IPS-NIHi7 (cell line): ENCODE data around the gene PRSS2.
"Not testable (repeated sequence)": the region's sequence is repeated elsewhere in the genome, so short reads cannot be mapped to it uniquely, and the experiment has no call there.

Experiments used
- DNase-seq: peaks from one replicate; pipeline ENCODE4 v3.0.0; 2012; ENCODE audit warnings: mixed read lengths; ENCODE audit errors: extremely low spot score

PRSS2 gene

DNA sequence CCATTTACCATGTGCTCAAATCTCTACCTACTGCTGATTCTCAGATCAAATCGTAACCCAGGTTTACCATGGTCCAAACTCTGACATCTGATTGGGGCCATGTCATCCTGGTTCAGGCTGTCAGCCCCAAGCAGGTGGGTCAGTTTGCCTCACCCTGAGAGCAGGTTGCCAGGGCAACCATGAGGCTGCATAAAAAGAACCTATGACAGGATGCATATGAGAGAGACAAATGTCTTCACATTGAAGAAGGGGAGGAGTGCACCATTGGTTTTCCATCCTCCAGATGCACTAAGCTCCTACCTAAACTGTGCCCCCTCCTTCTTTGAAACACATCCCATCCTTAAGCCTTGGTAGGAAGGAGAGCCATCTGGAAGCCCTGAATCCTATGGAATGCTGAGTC, 11.3 kb upstream of the PRSS2 start:
- DNase-seq, result no peak

DNA sequence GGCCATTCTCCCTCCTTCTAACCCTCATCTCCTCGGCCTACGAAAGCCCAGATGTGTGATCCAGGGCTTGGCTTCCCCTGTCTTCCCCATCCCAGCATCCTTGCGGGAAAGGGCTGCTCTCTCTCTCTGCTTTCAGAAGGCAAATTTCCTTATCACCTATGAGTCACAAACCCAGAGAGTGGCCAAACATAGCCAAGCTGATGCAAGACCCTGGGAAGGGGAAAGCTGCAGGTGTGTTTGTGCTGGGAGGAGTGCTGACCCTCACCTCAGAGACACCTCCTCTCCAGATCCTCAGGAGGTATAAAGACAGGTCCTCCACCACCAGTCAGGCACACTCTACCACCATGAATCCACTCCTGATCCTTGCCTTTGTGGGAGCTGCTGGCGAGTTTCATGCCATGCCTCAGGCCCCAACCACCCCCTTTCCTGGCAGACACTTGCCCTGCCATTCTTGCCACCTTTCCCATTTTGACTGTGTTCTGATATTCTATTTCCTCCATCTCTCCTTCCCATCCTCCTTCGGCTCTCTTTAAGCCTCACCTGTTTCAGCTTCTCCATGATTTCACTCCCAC, 10.6 kb upstream of the PRSS2 start:
- DNase-seq, result no peak

DNA sequence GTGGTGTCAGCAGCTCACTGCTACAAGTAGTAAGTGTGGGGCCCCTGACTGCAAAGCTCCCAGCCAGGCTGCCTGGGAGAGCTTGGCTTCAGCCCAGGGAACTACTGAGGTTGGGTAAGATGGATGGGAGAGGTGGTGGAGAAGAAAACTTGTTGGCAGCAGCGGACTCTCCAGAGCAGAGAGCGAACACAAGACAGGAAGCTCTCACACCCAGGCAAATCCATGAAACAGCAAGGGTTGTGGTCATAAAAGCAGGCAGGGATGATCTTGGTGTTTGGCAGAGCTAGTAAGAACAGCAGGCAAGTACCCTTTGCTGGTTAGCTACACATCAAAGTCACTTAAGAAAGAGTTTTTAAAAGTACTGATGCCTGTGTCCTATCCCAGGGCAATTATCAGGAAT, 9.2 kb upstream of the PRSS2 start:
- DNase-seq, result not testable (repeated sequence)

DNA sequence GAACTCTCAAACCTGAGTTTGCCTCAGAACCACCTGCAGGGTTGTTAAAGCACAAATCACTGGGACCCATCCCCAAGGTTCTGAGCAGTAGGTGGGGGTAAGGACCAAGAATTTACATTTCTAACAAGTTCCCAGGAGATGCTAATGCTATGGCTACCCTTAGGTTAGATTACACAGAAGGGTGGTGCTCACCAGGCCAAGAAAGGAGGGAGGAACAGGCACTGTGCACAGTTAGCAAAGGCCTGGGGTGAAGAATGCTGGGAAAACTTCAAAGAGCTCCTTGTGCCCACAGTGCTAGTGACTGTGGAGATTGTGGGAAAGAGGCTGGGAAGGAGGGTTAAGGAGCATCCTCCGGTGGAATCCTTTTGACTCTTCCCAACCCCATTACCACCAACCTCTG, 8.7 kb upstream of the PRSS2 start:
- DNase-seq, result no peak

DNA sequence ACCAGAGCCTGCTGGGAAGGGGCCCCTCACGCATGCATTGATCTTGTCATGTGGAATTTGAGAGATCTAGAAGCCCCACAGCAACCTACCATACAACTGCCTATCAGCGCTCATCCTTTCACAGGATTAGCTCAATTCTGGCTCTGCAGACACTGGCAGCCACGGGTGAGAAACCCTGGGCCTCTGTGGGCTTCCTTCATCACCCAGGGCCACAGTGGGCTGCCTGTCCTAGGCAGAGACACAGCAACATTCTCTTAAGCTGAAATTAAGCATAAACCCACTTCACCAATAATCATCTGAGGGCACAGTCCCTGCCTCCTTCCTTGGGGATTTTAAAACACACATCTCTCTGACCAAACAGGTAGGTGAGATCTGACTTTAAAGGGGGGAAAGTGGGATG, 3.3 kb upstream of the PRSS2 start:
- no peak for DNase-seq

DNA sequence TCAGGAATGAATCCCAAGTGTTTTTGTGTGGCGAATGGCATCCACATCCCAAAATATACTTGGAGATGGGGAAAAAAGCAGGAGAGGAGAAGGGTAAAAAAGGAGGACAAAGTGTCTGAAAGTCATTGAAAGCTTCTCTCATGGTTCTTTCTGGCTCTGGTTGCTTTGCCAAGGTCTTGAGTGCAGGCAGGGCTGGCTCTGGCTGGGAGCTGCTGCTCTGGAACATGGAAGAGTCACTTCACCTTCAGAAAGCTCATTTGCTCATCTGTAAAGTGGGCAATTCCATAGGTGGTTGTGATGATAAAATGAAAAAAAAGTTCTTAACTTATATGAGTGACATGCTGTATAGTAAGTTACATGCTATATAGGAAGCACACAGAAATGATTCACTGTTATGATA, 2.9 kb upstream of the PRSS2 start:
- DNase-seq, result no peak

DNA sequence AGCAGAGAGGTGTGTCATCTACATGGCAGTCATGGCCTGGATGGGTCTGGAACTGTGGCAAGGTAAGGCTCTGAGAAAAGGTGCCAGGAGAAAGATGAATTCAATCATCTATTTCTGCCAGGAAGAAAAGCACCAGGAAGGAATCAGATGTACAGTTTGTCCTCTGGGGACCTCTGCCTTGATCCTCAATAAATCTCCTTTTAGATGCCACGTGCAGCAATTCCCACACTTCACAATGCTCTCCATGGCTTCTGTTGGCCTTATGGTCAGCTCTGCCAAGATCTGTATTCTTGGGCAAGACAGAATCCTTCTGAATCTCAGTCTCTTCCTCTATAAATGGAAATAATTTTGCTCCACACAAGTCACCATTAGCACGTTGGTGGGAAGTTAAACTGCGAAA, 1.9 kb upstream of the PRSS2 start:
- not testable (repeated sequence) for DNase-seq

DNA sequence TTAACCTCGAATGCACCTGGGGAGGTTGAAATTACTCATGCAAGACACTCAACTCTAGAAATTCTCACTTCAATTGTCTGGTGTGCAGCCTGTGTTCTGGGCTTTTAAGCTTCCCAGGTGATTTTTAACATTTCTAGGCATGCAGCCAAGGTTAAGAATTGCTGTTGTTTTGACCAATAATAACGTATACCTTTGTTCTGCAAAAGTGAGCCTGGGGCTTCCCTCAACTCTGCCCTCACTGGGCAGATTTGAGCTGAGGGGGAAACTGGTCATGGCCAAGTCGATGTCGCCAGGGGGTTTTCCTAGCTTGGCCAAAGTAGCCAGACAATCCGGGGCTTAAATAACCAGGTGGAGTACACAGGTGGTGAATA, 568 bp downstream of the PRSS2 start:
- no peak for DNase-seq

DNA sequence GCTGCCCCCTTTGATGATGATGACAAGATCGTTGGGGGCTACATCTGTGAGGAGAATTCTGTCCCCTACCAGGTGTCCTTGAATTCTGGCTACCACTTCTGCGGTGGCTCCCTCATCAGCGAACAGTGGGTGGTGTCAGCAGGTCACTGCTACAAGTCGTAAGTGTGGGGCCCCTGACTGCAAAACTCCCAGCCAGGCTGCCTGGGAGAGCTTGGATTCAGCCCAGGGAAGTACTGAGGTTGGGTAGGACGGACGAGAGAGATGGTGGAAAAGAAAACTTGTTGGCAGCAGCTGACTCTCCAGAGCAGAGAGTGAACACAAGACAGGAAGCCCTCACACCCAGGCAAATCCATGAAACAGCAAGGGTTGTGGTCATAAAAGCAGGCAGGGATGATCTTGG, 1.3 kb downstream of the PRSS2 start:
- no peak for DNase-seq

DNA sequence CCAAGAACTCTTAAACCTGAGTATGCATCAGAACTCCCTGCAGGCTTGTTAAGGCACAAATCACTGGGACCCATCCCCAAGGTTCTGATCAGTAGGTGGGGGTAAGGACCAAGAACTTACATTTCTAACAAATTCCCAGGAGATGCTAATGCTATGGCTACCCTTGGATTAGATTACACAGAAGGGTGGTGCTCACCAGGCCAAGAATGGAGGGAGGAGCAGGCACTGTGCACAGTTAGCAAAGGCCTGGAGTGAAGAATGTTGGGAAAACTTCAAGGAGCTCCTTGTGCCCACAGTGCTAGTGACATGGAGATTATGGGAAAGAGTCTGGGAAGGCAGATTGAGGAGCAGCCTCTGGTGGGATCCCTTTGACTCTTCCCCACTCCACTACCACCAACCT, 1.9 kb downstream of the PRSS2 start:
- no peak for DNase-seq

DNA sequence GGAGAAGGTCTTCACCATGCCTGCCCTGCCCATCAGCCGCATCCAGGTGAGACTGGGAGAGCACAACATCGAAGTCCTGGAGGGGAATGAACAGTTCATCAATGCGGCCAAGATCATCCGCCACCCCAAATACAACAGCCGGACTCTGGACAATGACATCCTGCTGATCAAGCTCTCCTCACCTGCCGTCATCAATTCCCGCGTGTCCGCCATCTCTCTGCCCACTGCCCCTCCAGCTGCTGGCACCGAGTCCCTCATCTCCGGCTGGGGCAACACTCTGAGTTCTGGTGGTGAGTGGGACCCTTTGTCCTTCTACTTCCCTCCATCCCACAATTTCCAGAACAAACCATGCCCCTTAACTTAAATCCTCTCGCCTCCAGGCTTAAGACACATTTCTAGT, 2.5 kb downstream of the PRSS2 start:
- DNase-seq, result no peak

DNA sequence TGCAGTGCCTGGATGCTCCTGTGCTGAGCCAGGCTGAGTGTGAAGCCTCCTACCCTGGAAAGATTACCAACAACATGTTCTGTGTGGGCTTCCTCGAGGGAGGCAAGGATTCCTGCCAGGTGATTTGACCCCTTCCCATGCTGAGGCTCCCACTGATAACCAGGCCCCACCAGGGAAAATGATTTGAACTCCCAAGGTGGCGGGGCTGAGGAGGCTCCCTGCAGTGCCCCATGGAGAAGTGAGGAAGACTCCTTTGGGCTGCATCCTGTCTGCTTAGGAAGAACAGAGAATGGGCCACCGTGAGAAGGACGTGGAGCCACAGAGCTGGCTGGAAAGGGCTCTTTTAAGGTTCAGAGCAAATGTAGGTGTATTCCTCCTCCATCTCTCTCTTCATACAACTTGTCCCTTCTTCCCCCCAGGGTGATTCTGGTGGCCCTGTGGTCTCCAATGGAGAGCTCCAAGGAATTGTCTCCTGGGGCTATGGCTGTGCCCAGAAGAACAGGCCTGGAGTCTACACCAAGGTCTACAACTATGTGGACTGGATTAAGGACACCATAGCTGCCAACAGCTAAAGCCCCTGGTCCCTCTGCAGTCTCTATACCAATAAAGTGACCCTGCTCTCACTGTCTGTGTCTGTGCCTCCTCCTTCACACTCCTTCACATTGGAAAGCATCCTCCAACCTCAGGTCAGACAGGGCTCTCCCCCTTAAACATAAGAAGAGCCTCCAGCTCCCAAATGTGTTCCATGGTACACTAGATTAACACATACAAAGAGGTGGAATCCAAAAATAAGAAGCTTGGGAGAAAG, 3.4 kb downstream of the PRSS2 start:
- no peak for DNase-seq

DNA sequence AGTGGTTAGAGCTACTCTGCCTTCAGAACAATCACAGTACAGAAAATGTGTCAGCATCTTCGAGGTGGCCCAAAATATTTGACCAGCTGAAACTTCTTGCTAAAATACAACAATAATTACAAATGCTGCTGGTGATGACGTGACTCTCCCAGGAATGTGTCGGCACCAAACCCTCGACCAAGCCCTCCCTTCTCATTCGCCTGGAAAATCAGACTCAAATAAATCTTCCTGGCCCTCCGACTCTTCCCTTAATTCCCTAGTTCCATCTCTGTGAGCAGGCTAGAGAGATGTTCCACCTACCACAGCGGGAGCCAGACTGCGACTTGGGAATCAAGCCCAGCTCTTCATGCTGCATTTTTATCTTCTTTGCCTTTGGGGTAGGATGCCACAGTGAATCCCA, 4.1 kb downstream of the PRSS2 start:
- no peak for DNase-seq

DNA sequence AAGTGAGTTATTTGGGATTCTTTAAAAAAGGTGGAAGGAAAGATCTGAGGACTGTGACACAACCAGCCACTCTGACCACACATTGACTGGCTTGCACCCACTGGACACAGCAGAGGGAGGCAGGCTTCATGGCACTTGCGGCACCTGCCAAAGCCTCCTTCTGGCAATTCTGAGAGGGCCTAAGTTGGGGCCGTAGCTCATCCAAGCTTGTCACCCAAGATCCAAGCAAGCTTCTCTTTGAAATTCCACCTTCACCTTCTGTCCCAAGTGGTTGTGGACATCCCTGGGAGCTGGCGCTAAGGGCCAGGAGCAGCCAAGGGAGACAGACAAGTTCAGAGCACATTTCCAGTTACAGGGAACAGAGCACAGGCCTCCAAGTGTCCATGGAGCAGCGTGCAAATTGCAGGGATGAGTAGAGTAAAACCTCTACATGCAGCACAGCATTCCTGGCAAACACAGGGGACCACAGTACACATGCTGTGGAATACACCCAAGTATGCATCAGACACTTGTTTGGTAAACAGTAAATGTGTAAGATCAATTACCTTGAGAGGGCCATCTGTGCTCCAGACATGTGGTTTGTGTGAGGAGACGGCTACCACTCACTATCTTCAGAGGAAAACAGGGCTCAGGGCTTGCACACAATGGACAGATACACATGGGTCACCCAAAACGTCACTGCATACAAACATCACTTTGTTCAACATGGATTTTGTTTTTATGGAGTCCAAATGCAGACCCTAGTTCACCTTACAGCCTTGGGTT, 4.8 kb downstream of the PRSS2 start:
- DNase-seq, result not testable (repeated sequence)

DNA sequence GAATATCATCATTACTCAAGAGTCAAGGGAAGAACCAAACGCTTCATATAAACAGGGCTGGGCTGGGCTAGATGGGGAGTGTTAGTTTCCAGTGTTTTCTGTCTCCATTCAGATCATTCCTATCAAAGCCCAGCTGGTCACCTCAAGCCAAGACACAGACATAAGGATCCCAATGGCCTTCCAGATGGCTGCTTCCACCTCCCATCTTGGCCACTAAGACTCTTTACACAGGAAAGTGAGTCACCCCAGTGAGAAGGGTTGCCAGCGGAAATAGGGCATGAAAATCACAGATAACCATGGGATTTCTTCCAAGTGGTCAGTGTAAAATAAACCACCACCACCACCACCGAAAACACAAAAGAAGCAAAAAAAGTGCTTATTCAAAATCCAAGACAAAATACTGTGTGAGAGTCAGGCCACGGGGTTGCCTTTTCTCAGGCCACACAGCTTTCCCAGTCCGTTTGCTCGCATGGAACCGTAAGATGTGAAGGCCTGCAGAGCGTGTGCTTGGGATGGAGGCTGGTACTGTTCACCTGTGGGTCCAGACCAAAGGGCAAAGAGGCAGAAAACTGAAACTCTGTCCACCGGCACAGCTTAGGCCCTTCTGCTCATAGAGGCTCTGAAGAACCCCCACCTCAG, 5.6 kb downstream of the PRSS2 start:
- no peak for DNase-seq

DNA sequence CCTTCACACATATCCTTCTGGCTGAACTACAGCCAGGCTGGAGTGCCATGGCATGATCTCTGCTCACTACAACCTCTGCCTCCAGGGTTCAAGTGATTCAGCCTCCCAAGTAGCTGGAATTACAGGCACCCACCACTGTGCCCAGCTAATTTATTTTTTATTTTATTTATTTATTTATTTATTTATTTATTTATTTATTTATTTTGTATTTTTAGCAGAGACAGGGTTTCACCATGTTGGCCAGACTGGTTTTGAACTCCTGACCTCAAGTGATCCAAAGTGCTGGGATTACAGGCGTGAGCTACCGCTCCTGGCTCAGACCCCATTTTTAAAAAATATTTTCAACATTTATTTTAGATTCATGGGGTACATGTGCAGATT, 6.1 kb downstream of the PRSS2 start:
- not testable (repeated sequence) for DNase-seq

DNA sequence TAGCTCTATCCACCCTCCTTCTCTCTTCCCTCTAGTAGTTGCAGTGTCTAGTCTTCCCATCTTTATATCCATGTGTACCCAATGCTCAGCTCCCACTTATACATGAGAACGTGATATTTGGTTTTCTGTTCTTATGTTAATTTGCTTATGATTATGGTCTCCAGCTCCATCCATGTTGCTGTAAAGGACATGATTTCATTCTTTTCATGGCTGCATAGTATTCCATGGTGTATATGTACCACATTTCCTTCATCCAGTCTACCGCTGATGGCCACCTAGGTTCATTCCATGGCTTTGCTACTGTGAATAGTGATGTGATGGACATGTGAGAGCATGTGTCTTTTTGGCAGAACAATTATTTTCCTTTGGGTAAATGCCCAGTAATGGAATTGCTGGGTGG, 6.5 kb downstream of the PRSS2 start:
- DNase-seq, result no peak

DNA sequence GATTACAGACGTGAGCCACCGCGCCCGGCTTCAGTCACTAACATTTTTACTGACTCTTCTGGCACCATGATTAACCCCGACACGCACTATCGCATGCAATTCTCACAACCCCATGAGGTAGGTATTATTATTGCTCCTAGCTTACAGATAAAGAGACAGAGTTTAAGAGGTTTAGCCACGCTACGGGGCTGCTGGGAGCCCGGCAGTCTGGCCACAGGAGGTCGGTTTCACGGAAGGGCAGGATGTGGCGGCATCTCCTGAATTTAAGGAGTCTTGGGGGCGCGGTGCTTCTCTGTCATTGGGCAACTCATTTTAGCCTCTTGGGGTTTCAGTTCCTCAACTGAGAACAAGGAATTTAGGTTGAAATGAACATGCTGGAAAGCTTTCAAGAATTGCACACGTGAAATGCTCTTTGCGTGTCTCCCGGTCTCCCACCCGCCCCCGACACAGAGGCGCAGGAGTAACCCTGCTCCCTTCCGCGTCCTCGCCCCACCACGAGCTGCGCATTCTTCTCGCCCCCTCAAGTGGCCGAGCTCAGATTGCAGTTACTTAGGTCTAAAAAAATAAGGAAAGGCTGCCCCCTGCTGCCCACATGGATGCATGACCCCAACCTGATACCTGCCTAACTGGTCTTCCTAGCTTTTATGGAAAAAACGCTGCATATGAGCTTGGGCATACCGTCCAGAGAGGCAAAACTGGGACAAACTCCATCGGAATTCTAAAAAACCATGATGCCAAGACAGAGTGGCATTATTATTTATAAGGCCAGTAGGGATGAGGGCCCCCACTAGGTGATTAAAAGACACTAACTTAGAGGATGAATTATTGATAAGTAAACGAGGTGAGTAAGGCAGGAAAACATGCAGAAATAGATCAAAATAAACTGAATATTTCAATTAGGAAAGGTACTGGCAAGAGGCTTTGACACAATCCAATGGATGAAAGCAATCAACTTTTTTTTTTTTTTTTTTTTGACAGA, 12.4 kb downstream of the PRSS2 start:
- DNase-seq, result peak; percentile 87

DNA sequence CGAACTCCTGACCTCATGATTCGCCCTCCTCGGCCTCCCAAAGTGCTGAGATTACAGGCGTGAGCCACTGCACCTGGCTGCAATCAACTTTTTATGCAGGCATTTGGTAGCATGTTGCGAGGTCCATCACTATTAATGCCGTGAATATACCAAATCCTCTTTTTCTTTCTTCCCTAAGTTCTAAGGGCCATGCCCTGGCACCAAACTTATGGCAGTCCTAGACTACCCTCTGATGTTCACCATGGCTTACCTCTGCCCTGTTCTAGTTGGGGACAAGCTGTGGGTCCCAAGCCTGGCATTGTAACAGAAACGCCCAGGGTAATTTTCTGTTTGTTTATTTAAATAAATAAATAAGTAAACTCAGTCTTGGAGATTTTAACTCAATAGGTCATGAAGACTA, 13.3 kb downstream of the PRSS2 start:
- no peak for DNase-seq

DNA sequence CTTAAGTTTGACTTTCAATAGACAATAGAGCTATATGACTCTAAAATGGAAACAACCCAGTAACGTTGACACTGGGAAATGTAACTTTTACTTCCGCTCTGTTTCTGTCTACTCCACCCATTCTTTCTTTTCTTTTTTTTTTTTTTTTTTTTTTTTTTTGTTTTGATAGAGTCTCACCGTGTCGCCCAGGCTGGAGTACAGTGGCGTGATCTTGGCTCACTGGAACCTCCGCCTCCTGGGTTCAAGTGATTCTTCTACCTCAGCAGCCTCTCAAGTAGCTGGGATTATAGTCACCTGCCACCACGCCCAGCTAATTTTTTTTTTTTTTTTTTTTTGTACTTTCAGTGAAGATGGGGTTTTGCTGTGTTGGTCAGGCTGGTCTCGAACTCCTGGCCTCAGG, 13.9 kb downstream of the PRSS2 start:
- no peak for DNase-seq

DNA sequence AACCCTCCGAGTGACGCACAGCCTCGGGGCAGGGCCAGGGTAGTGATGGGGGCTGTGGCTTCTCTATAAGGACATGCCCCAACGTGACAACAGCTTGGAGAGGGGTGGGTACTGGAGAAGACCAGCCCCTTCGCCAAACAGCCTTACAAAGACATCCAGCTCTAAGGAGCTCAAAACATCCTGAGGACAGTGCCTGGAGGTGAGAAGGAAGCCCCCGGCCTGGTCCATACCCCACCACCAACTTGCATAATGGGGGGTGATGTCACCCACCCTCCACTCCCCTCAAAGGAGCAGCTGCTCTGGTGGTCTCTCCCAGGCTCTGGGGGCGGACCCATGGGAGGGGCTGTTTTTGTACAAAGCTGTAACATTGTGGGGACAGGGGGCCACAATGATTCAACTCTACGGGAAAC, 15.1 kb downstream of the PRSS2 start:
- DNase-seq, result no peak
